D721Med (cell line): ENCODE data around the gene ZDHHC11.
"Not testable (repeated sequence)": the region's sequence is repeated elsewhere in the genome, so short reads cannot be mapped to it uniquely, and the experiment has no call there.

ENCODE experiments used
- DNase-seq: peaks from one replicate; pipeline ENCODE4 v3.0.0; 2011; ENCODE audit warnings: low spot score; ENCODE audit not compliant: insufficient read length
- FAIRE-seq: peaks from 2 replicates; lab custom pipeline; 2011; peaks lifted over from hg19 to GRCh38; lab: Jason Lieb, UNC
- TF ChIP-seq, protein P1 (sequence below): IDR thresholded peaks from 2 replicates; pipeline ENCODE4 v1.5.1; 2012; ENCODE audit warnings: mild to moderate bottlenecking, control low read depth; ENCODE audit not compliant: insufficient read depth; ENCODE audit errors: missing control alignments

Gene ZDHHC11

DNA sequence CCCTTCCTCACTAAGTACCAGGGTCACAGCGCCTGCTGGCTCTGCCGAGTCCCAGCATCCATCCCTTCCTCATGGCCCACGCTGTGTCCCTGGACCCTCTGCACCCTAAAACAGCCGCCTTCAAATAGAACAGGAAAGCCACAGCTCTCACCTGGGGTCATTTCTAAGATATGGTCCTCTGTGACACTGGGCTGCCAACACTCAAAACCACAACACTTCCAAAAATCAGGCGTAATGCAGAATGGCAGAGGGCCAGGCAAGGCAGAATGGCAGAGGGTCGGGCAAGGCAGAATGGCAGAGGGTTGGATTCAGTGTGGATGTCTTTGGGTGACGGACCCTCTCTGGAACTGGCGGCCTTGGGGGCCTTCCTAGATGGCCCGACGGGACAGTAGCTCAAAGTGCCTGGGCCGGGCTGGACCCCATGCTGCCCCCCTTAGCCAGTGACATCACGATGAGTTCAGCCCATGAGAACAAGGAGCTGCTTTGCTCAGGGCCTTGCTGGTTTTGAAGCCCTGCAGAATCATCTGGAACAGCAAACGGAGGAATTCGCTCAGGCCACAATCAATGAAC is 101.6 kb downstream of the ZDHHC11 start:
- FAIRE-seq (no peak), DNase-seq (no peak)
- TF ChIP-seq, protein P1, sequence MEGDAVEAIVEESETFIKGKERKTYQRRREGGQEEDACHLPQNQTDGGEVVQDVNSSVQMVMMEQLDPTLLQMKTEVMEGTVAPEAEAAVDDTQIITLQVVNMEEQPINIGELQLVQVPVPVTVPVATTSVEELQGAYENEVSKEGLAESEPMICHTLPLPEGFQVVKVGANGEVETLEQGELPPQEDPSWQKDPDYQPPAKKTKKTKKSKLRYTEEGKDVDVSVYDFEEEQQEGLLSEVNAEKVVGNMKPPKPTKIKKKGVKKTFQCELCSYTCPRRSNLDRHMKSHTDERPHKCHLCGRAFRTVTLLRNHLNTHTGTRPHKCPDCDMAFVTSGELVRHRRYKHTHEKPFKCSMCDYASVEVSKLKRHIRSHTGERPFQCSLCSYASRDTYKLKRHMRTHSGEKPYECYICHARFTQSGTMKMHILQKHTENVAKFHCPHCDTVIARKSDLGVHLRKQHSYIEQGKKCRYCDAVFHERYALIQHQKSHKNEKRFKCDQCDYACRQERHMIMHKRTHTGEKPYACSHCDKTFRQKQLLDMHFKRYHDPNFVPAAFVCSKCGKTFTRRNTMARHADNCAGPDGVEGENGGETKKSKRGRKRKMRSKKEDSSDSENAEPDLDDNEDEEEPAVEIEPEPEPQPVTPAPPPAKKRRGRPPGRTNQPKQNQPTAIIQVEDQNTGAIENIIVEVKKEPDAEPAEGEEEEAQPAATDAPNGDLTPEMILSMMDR, result no peak

DNA sequence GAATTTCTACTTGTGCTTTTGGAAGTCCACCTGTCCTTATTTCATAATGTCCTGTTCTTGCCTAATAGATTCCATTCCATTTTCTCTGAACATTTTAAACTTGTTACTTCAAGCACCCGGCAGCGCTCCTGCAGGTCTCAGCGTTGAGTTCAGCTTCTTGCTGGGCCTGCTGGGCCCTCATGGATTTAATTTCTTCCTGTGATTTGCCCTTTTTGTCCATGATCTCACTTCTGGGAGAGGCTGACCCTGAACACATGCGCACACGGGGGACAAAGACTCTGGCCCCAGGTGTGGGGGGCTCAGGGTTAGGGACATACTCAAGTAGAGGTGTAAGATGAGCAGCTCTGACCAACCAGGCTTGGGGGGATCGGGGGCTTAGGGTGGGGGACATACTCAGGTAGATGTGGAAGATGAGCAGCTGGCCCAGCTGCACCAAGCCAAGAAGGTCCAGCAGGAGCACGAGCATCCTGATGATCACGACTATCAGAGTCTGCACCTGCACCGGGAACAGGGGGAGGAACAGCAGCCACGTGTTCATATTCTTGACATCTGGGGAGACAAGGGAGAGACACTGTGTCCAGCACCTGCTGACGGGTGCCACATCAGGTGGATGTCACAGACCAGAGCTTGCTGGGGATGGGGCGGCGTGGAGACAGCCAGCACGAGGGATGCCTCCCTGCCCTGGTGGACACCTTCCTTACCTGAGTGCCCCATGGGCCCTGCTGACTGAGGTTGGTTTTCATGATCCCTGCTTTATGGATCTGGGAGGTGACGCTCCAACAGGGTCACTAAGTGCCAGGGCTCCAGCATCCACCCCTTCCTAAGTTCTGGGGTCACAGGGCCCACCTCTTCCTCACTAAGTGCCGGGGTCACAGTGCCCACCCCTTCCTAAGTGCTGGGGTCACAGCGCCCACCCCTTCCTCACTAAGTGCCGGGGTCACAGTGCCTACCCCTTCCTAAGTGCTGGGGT is 102.5 kb downstream of the ZDHHC11 start:
- DNase-seq, FAIRE-seq: not testable (repeated sequence)

DNA sequence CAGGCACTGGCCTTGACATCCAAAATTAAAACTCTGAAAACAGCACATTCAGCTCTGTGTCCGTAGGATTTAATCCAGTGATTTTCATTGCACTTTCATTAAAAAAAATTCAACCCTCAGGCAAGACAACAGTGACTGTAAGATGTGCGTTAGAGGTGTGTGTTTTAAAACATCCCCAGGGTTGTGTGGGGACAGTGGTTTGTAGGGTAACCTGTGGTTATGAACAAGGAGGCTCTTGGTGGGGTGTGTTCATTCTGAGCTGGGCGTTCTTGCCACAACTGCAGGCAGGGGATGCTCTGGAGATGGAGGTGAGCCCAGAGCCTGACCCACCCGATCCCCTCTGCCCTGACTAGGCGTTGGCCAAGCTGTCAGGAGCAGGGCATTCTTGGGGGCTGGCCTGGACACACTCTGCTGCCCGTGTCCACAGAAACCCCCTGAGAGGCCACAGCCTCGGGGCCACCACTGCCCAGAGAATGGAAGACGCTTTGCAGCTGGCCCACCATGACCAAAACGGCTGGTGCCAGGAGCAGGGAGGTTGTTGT is 103.4 kb downstream of the ZDHHC11 start:
- FAIRE-seq, DNase-seq: not testable (repeated sequence)

- FAIRE-seq (no peak), DNase-seq (no peak)
- TF ChIP-seq, protein P1, result no peak
Measured at GRCh38 chr5:746258-746761, 104.5 kb downstream of the ZDHHC11 start.
